H1 (cell line): ENCODE measurements around the gene ZMAT5. TPM values are rescaled to one million over a fixed set of nuclear protein-coding genes. Genes with fewer than 3 reads are reported as not detected.

Experiments used
- CTCF ChIA-PET: fragments of 300-600 bp; sonication (Branson Sonifier 250); formaldehyde crosslinking; loops from one replicate; lab custom pipeline; 2021; ENCODE audit not compliant: partially characterized antibody; lab: Charles Lee
- POLR2A ChIA-PET: fragments of 300-600 bp; sonication (Branson Sonifier 250); formaldehyde crosslinking; loops from one replicate; lab custom pipeline; 2021; ENCODE audit warnings: inconsistent platforms; ENCODE audit not compliant: partially characterized antibody; lab: Charles Lee
- DNase-seq, 2 experiments: peaks; one replicate each; pipeline versions ENCODE4 v3.0.0 to v3.0.0-alpha.2; 2010 to 2022; ENCODE audit warnings: low spot score in 2 of 2, low read depth in 1 of 2, mixed read lengths in 1 of 2
- FAIRE-seq: peaks from 2 replicates; lab custom pipeline; 2011; peaks lifted over from hg19 to GRCh38; lab: Jason Lieb, UNC
- H2AFZ ChIP-seq: 2 replicates; pipeline ENCODE4 v1.8.1; 2012; ENCODE audit warnings: low read length, inconsistent platforms
- H2AK5ac ChIP-seq: 2 replicates; pipeline ENCODE4 v1.6.1; 2013; ENCODE audit warnings: low read depth, low read length
- H2BK120ac ChIP-seq: replicated peaks from 2 replicates; pipeline ENCODE3; 2013; ENCODE audit warnings: low read depth, low read length, inconsistent platforms
- H2BK12ac ChIP-seq: 2 replicates; pipeline ENCODE4 v1.6.1; 2013; ENCODE audit warnings: low read depth, low read length
- H2BK15ac ChIP-seq: 2 replicates; pipeline ENCODE4 v1.6.1; 2013; ENCODE audit warnings: low read length
- H2BK20ac ChIP-seq: 2 replicates; pipeline ENCODE4 v1.6.1; 2013; ENCODE audit warnings: low read length
- H2BK5ac ChIP-seq: 2 replicates; pipeline ENCODE4 v1.6.1; 2013; ENCODE audit warnings: low read depth, low read length
- H3K14ac ChIP-seq: 2 replicates; pipeline ENCODE4 v1.6.1; 2013; ENCODE audit warnings: inconsistent platforms; ENCODE audit not compliant: insufficient read length
- H3K18ac ChIP-seq: 2 replicates; pipeline ENCODE4 v1.6.1; 2013; ENCODE audit warnings: low read length; ENCODE audit errors: extremely low read depth
- H3K23ac ChIP-seq: 2 replicates; pipeline ENCODE4 v1.6.1; 2013; ENCODE audit warnings: inconsistent platforms; ENCODE audit not compliant: insufficient read length
- H3K23me2 ChIP-seq: 2 replicates; pipeline ENCODE4 v1.6.1; 2013; ENCODE audit warnings: low read depth, low read length
- H3K27ac ChIP-seq: 2 replicates; pipeline ENCODE4 v1.6.1; 2011; ENCODE audit warnings: low read depth, low read length, inconsistent platforms
- H3K27me3 ChIP-seq, 4 experiments: replicated peaks in 1 of 4; 1 replicate in 1 of 4; 2 replicates in 3 of 4; pipeline versions ENCODE4 v1.6.1 to v1.8.1; 2011 to 2013; ENCODE audit warnings: low read length in 3 of 4, mild to moderate bottlenecking in 3 of 4, inconsistent platforms in 2 of 4, mixed read lengths in 2 of 4, moderate library complexity in 1 of 4; ENCODE audit not compliant: control insufficient read depth in 3 of 4, insufficient read depth in 3 of 4; ENCODE audit errors: extremely low read depth in 1 of 4
- H3K36me3 ChIP-seq, 4 experiments: 2 replicates each; pipeline versions ENCODE4 v1.6.1 to v1.8.1; 2011 to 2013; ENCODE audit warnings: mild to moderate bottlenecking in 4 of 4, low read length in 3 of 4, moderate library complexity in 2 of 4, control low read depth in 1 of 4, inconsistent platforms in 1 of 4; ENCODE audit not compliant: insufficient read depth in 4 of 4, control insufficient read depth in 2 of 4
- H3K4ac ChIP-seq: replicated peaks from 2 replicates; pipeline ENCODE3; 2013; ENCODE audit warnings: low read length, low read depth, mixed read lengths, inconsistent platforms; ENCODE audit not compliant: insufficient read length
- H3K4me1 ChIP-seq, 4 experiments: replicated peaks in 1 of 4; 1 replicate in 1 of 4; 2 replicates in 3 of 4; pipeline versions ENCODE4 v1.6.1 to v1.8.1; 2011 to 2013; ENCODE audit warnings: low read length in 3 of 4, inconsistent platforms in 2 of 4, mixed read lengths in 1 of 4; ENCODE audit not compliant: insufficient read depth in 4 of 4, control insufficient read depth in 3 of 4
- H3K4me2 ChIP-seq, 2 experiments: 2 replicates each; pipeline versions ENCODE4 v1.6.1 to v1.8.1; 2011 to 2013; ENCODE audit warnings: low read depth in 2 of 2, low read length in 2 of 2, control low read depth in 1 of 2, inconsistent platforms in 1 of 2, mild to moderate bottlenecking in 1 of 2; ENCODE audit not compliant: insufficient read depth in 1 of 2
- H3K4me3 ChIP-seq, 4 experiments: fragments of 200-600, 300-600 bp in 1 of 4; sonication (generic), shearing (Covaris generic), sonication (Bioruptor Twin) in 1 of 4; 2 replicates each; pipeline versions ENCODE4 v1.5.1 to v1.8.1; 2011 to 2016; ENCODE audit warnings: low read length in 4 of 4, low read depth in 3 of 4, control low read depth in 2 of 4, inconsistent platforms in 2 of 4, mild to moderate bottlenecking in 2 of 4, mixed read lengths in 1 of 4, moderate library complexity in 1 of 4; ENCODE audit not compliant: insufficient read depth in 2 of 4; ENCODE audit errors: extremely low read depth in 1 of 4
- H3K56ac ChIP-seq: replicated peaks from 2 replicates; pipeline ENCODE3; 2013; ENCODE audit warnings: low read depth, mild to moderate bottlenecking, mixed read lengths, low read length, inconsistent platforms; ENCODE audit not compliant: insufficient read length
- H3K79me1 ChIP-seq: 2 replicates; pipeline ENCODE4 v1.6.1; 2013; ENCODE audit warnings: low read depth, low read length, control low read depth
- H3K79me2 ChIP-seq, 2 experiments: 2 replicates each; pipeline versions ENCODE4 v1.6.1 to v1.8.1; 2012 to 2013; ENCODE audit warnings: low read length in 2 of 2, mild to moderate bottlenecking in 2 of 2, inconsistent platforms in 1 of 2; ENCODE audit not compliant: insufficient read depth in 2 of 2, control insufficient read depth in 1 of 2
- H3K9ac ChIP-seq, 4 experiments: replicated peaks in 1 of 4; 1 replicate in 1 of 4; 2 replicates in 3 of 4; pipeline versions ENCODE4 v1.6.1 to v1.8.1; 2011 to 2013; ENCODE audit warnings: low read depth in 3 of 4, low read length in 3 of 4, control low read depth in 2 of 4, mild to moderate bottlenecking in 2 of 4, moderate library complexity in 2 of 4, inconsistent platforms in 1 of 4; ENCODE audit errors: extremely low read depth in 1 of 4
- H3K9me3 ChIP-seq, 2 experiments: 2 replicates each; pipeline versions ENCODE4 v1.6.1 to v1.8.1; 2012 to 2013; ENCODE audit warnings: mild to moderate bottlenecking in 2 of 2, moderate library complexity in 2 of 2, control low read depth in 1 of 2, inconsistent platforms in 1 of 2, low read depth in 1 of 2, low read length in 1 of 2, mixed read lengths in 1 of 2; ENCODE audit not compliant: insufficient read depth in 2 of 2
- H4K20me1 ChIP-seq, 2 experiments: replicated peaks in 1 of 2; 2 replicates each; pipeline versions ENCODE3 to v1.8.1; 2011 to 2013; ENCODE audit warnings: inconsistent platforms in 2 of 2, low read length in 2 of 2, mild to moderate bottlenecking in 1 of 2; ENCODE audit not compliant: insufficient read depth in 2 of 2, control insufficient read depth in 1 of 2
- H4K5ac ChIP-seq: 2 replicates; pipeline ENCODE4 v1.6.1; 2013; ENCODE audit warnings: low read length, low read depth, mixed read lengths, inconsistent platforms; ENCODE audit not compliant: insufficient read length
- H4K8ac ChIP-seq: 2 replicates; pipeline ENCODE4 v1.8.0; 2013; ENCODE audit warnings: mild to moderate bottlenecking, moderate library complexity, low read length, inconsistent platforms; ENCODE audit not compliant: insufficient read depth; ENCODE audit errors: extremely low read depth
- H4K91ac ChIP-seq: replicated peaks from 2 replicates; pipeline ENCODE3; 2013; ENCODE audit warnings: low read length, mixed read lengths, inconsistent platforms; ENCODE audit not compliant: insufficient read length
- CBX8 ChIP-seq: fragments of 300-800, 300-1000 bp; sonication (generic); IDR thresholded peaks from 2 replicates; pipeline ENCODE4 v1.7.1; 2016; ENCODE audit warnings: low read depth, low read length, borderline replicate concordance
- EGR1 ChIP-seq: IDR thresholded peaks from 2 replicates; pipeline ENCODE4 v1.6.1; 2011; ENCODE audit warnings: low read depth, low read length, borderline replicate concordance
- GABPA ChIP-seq: IDR thresholded peaks from 2 replicates; pipeline ENCODE4 v1.6.1; 2011; ENCODE audit warnings: mild to moderate bottlenecking, low read length, moderate library complexity, borderline replicate concordance; ENCODE audit not compliant: insufficient read depth
- JUN ChIP-seq: IDR thresholded peaks from 2 replicates; pipeline ENCODE4 v1.6.1; 2011; ENCODE audit warnings: low read depth, mild to moderate bottlenecking, improper control_type of control experiment, low read length
- MAFK ChIP-seq: IDR thresholded peaks from 2 replicates; pipeline ENCODE4 v1.6.1; 2012; ENCODE audit warnings: low read depth, mild to moderate bottlenecking, improper control_type of control experiment, low read length
- RNF2 ChIP-seq: fragments of 200-900, 300-1000 bp; sonication (generic); IDR thresholded peaks from 2 replicates; pipeline ENCODE4 v1.7.1; 2016; ENCODE audit warnings: borderline replicate concordance, low read depth, mild to moderate bottlenecking, antibody characterized with exemption, low read length; ENCODE audit not compliant: poor library complexity, severe bottlenecking; ENCODE audit errors: missing control alignments
- SAP30 ChIP-seq: fragments of 300-600 bp; sonication (generic); IDR thresholded peaks from 2 replicates; pipeline ENCODE4 v1.7.1; 2012; ENCODE audit warnings: low read length, moderate library complexity, mild to moderate bottlenecking, inconsistent platforms; ENCODE audit not compliant: insufficient read depth, insufficient replicate concordance
- SIN3A ChIP-seq, 2 experiments: IDR thresholded peaks in 1 of 2; conservative IDR thresholded peaks in 1 of 2; 2 replicates each; pipeline ENCODE4 v1.6.1; 2011 to 2012; ENCODE audit warnings: low read length in 2 of 2, improper control_type of control experiment in 1 of 2, low read depth in 1 of 2, mild to moderate bottlenecking in 1 of 2
- SIX5 ChIP-seq: IDR thresholded peaks from 2 replicates; pipeline ENCODE4 v1.6.1; 2011; ENCODE audit warnings: mild to moderate bottlenecking, low read depth, low read length
- TCF12 ChIP-seq: IDR thresholded peaks from 2 replicates; pipeline ENCODE4 v1.6.1; 2011; ENCODE audit warnings: low read depth, mild to moderate bottlenecking, low read length
- WGBS, 2 experiments: shearing (Covaris generic) in 1 of 2; methylation state at CpG; one replicate each; pipeline versions ENCODE4 v1.1.6 to v1.1.7; 2013 to 2015; ENCODE audit warnings: low lambda C conversion rate in 2 of 2, mixed read lengths in 2 of 2, inconsistent platforms in 1 of 2, low coverage in 1 of 2, missing lambda C conversion rate in 1 of 2; ENCODE audit not compliant: insufficient replicate concordance in 2 of 2, insufficient coverage in 1 of 2, insufficient read length in 1 of 2; ENCODE audit errors: extremely low coverage in 1 of 2, missing lambda C conversion rate in 1 of 2; 5-methylcytosine and 5-hydroxymethylcytosine counted together
- polyA plus RNA-seq, 7 experiments: library from polyadenylated mRNA; depleted of rRNA in 3 of 7; stranded (reverse) in 5 of 7; unstranded in 2 of 7; fragments of >200 nt in 5 of 7; fragments of 200-250 nt in 2 of 7; gene quantifications; 1 replicate in 5 of 7; 2 replicates in 1 of 7; 4 replicates in 1 of 7; pipeline versions ENCODE4 v1.2.1 to v1.2.3, GENCODE V29; 2011 to 2013; ENCODE audit warnings: missing spikeins in 2 of 7, mixed read lengths in 2 of 7
- total RNA-seq: library from RNA; stranded (reverse); fragmentation: NEBNext Ultra II Directional; extraction: Animal tissue kit (Norgen Biotek cat#: 25700); gene quantifications from 2 replicates; pipeline ENCODE4 v1.2.1, GENCODE V29; 2021
- TF ChIP-seq, protein P1 (sequence below): IDR thresholded peaks from 2 replicates; pipeline ENCODE4 v1.6.1; 2012; ENCODE audit warnings: low read length, inconsistent platforms

Gene ZMAT5
- total and polyA plus RNA-seq, 2 of the 8 experiments (the other 6 are each of a cell fraction or from before 2014, with no cell fraction given), result 14.0 to 38.3 TPM

DNA sequence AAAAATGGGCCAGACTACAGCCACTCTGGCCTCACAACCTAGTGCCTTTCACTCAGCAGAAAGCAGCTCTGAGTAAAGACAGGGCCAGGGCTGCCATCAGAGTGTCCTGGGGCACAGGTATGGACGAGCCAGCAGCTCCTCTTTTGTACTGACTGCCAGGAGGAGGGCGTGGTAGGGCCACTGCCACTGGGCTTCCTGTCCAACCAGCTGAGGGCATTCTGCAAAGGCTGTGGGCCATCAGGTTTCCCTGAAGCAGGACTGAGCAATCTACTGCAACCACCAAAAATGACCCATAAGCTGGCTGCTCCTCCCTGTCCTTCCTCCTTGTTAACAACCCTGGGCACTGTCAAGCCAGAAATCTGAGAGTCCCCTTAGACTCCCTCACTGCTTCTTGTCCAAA lies 38.2 kb upstream of the ZMAT5 start:
- Histone ChIP-seq H4K5ac (no peak overlapping the region), H2BK15ac (no peak overlapping the region), H3K36me3 (peaks cover 10 to 43% (median 24%) of the 10 kb centered on the region in 4 experiments; a peak in 6 of 8 replicates), H2BK5ac (no peak overlapping the region), H4K8ac (no peak overlapping the region; the same call in 1 of the 2 replicates), H4K91ac (no peak overlapping the region), H3K23ac (no peak overlapping the region), H2BK20ac (no peak overlapping the region), H3K79me1 (no peaks in the 10 kb centered on the region), H3K18ac (no peak overlapping the region), H3K27ac (no peak overlapping the region), H3K4me3 (no peak overlapping the region), H3K4ac (no peak overlapping the region), H2BK12ac (no peak overlapping the region), H2AFZ (no peak overlapping the region), H3K9me3 (no peaks in the 10 kb centered on the region), H3K4me2 (no peak overlapping the region), H2BK120ac (no peak overlapping the region), H3K4me1 (peaks cover 0 to 3% (median 0%) of the 10 kb centered on the region in 4 experiments; a peak in 1 of 7 replicates), H2AK5ac (no peak overlapping the region), H3K79me2 (no peaks in the 10 kb centered on the region), H4K20me1 (peaks cover 0 to 5% of the 10 kb centered on the region in 2 experiments), H3K9ac (no peak overlapping the region), H3K14ac (no peak overlapping the region), H3K56ac (no peak overlapping the region), H3K23me2 (no peaks in the 10 kb centered on the region), H3K27me3 (no peaks in the 10 kb centered on the region)
- 95% methylated on average over 2 of the region's 2 CpGs; no CpG with 5 or more reads in 1 of the 2 experiments for WGBS, 2 experiments
- CTCF ChIA-PET, result interaction anchor here (0.6 to 2.4 kb wide), 6 partner anchors 9 to 218 kb away, joined by 3 to 11 read pairs (median 4); no protein-coding TSS in a partner anchor
- POLR2A ChIA-PET, result no interaction called here
- FAIRE-seq (no peak), DNase-seq (no peak)
- TF ChIP-seq TCF12, result no peak
- TF ChIP-seq, protein P1, sequence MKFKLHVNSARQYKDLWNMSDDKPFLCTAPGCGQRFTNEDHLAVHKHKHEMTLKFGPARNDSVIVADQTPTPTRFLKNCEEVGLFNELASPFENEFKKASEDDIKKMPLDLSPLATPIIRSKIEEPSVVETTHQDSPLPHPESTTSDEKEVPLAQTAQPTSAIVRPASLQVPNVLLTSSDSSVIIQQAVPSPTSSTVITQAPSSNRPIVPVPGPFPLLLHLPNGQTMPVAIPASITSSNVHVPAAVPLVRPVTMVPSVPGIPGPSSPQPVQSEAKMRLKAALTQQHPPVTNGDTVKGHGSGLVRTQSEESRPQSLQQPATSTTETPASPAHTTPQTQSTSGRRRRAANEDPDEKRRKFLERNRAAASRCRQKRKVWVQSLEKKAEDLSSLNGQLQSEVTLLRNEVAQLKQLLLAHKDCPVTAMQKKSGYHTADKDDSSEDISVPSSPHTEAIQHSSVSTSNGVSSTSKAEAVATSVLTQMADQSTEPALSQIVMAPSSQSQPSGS, result no peak
- TF ChIP-seq CBX8, result no peak
- TF ChIP-seq JUN, result no peak
- no peak for TF ChIP-seq SIX5
- no peak for TF ChIP-seq RNF2
- no peak for TF ChIP-seq EGR1
- no peak for TF ChIP-seq SAP30
- TF ChIP-seq GABPA, result no peak
- no peak for TF ChIP-seq SIN3A (conservative IDR thresholded peaks at IDR 0.05 in 1 of 2, IDR thresholded peaks at IDR 0.05 in 1 of 2; ENCODE audit: low read depth in 1 of 2, low read length in 2 of 2)
- no peak for TF ChIP-seq MAFK
